Esophagus muscularis mucosa (tissue), 3 donors: ENCODE data around the gene PXDN.

Experiments
- CTCF ChIP-seq, 3 experiments: fragments of 200-600 bp in 2 of 3; fragments of 450-650 bp in 1 of 3; sonication (generic) in 2 of 3; IDR thresholded peaks; one replicate each; pipeline ENCODE4 v1.5.1; 2017 to 2019; ENCODE audit warnings: antibody characterized with exemption in 3 of 3, mild to moderate bottlenecking in 2 of 3, moderate library complexity in 1 of 3
- POLR2A ChIP-seq: fragments of 450-650 bp; IDR thresholded peaks from one replicate; pipeline ENCODE4 v1.6.1; 2017; ENCODE audit warnings: antibody characterized with exemption, moderate library complexity, mild to moderate bottlenecking, low read depth

- TF ChIP-seq CTCF (IDR thresholded peaks at IDR 0.05), result no peak
- TF ChIP-seq POLR2A, result no peak
Observed at GRCh38 chr2:1617425-1618021, 126.8 kb downstream of the PXDN start.
